IMR-90 (cell line): ENCODE measurements around the gene PHC2.

Experiments
- BHLHE40 ChIP-seq: fragments of 150-350 bp; IDR thresholded peaks from 2 replicates; pipeline ENCODE4 v1.6.1; 2016; ENCODE audit warnings: mild to moderate bottlenecking, low read depth, low read length
- CTCF ChIP-seq: conservative IDR thresholded peaks from 2 replicates; pipeline ENCODE4 v1.5.1; 2012; ENCODE audit warnings: mild to moderate bottlenecking, low read depth, low read length, improper control_type of control experiment
- MAFK ChIP-seq: IDR thresholded peaks from 2 replicates; pipeline ENCODE4 v1.6.1; 2012; ENCODE audit warnings: low read depth, low read length, improper control_type of control experiment
- MAZ ChIP-seq: IDR thresholded peaks from 2 replicates; pipeline ENCODE4 v1.6.1; 2012; ENCODE audit warnings: low read depth, mild to moderate bottlenecking, low read length, improper control_type of control experiment, moderate library complexity, borderline replicate concordance
- MXI1 ChIP-seq: IDR thresholded peaks from 2 replicates; pipeline ENCODE4 v1.6.1; 2012; ENCODE audit warnings: low read depth, mild to moderate bottlenecking, low read length, moderate library complexity, borderline replicate concordance
- POLR2A ChIP-seq: IDR thresholded peaks from 2 replicates; pipeline ENCODE4 v1.6.1; 2012; ENCODE audit warnings: mild to moderate bottlenecking, low read depth, low read length
- RAD21 ChIP-seq: IDR thresholded peaks from 2 replicates; pipeline ENCODE4 v1.6.1; 2012; ENCODE audit warnings: low read length, improper control_type of control experiment
- RCOR1 ChIP-seq: IDR thresholded peaks from 2 replicates; pipeline ENCODE4 v1.6.1; 2012; ENCODE audit warnings: mild to moderate bottlenecking, low read length, improper control_type of control experiment; ENCODE audit not compliant: insufficient replicate concordance
- SMC3 ChIP-seq: fragments of 150-350 bp; IDR thresholded peaks from 2 replicates; pipeline ENCODE4 v1.6.1; 2016; ENCODE audit warnings: low read depth, mild to moderate bottlenecking, antibody characterized with exemption, low read length, moderate library complexity

GRCh38 chr1:33471416-33471815 lies 40.5 kb upstream of the PHC2 start:
- TF ChIP-seq CTCF (no peak), MAZ (no peak), MXI1 (no peak), BHLHE40 (no peak), RCOR1 (no peak), RAD21 (no peak), POLR2A (no peak), MAFK (no peak), SMC3 (no peak)
